Thyroid gland (tissue), 4 donors: ENCODE data around the gene ACADVL. TPM values are rescaled to one million over a fixed set of nuclear protein-coding genes. Genes with fewer than 3 reads are reported as not detected.
"Not testable (repeated sequence)": the region's sequence is repeated elsewhere in the genome, so short reads cannot be mapped to it uniquely, and the experiment has no call there.

Experiments
- DNase-seq, 2 donors: peaks; one replicate each; pipeline ENCODE4 v3.0.0-alpha.2; 2019
- H3K27ac ChIP-seq, 3 donors: fragments of 200-600 bp; sonication (generic); 1 replicate in 2 of 3; 2 replicates in 1 of 3; pipeline ENCODE4 v1.5.1; 2016 to 2019; ENCODE audit warnings: mild to moderate bottlenecking in 1 of 3, moderate library complexity in 1 of 3
- H3K27me3 ChIP-seq: fragments of 200-600 bp; sonication (generic); one replicate; pipeline ENCODE4 v1.5.1; 2019
- H3K36me3 ChIP-seq, 2 donors: fragments of 200-600 bp; sonication (generic); one replicate each; pipeline ENCODE4 v1.5.1; 2016 to 2019
- H3K4me1 ChIP-seq, 2 donors: fragments of 200-600 bp; sonication (generic); one replicate each; pipeline ENCODE4 v1.5.1; 2017 to 2019
- H3K4me3 ChIP-seq, 3 donors: fragments of 200-600 bp; sonication (generic); replicated peaks in 1 of 3; 1 replicate in 2 of 3; 2 replicates in 1 of 3; pipeline ENCODE4 v1.5.1; 2016; ENCODE audit warnings: mild to moderate bottlenecking in 1 of 3
- H3K9me3 ChIP-seq: fragments of 200-600 bp; sonication (generic); one replicate; pipeline ENCODE4 v1.5.1; 2017
- POLR2A ChIP-seq, 2 donors: fragments of 450-650 bp; IDR thresholded peaks; one replicate each; pipeline ENCODE4 v1.6.1; 2017; ENCODE audit warnings: antibody characterized with exemption in 2 of 2, mild to moderate bottlenecking in 2 of 2, moderate library complexity in 1 of 2
- WGBS, 2 donors: methylation state at CpG; one replicate each; pipeline ENCODE4 v1.1.5; 2017; 5-methylcytosine and 5-hydroxymethylcytosine counted together
- intact Hi-C: fragments of 100-400 bp; cut with DNase I; formaldehyde crosslinking; loops from one replicate; pipeline ENCODE4 v1.15.1; 2023
- total RNA-seq, 4 donors: library from RNA; depleted of rRNA; stranded (reverse); fragments of >200 nt; gene quantifications; one replicate each; pipeline ENCODE4 v1.2.3, GENCODE V29; 2016
- TF ChIP-seq, protein P1 (sequence below), 6 experiments: fragments of 200-600 bp in 3 of 6; fragments of 450-650 bp in 3 of 6; sonication (generic) in 3 of 6; IDR thresholded peaks; one replicate each; pipeline ENCODE4 v1.5.1; 2016 to 2019; ENCODE audit warnings: antibody characterized with exemption in 6 of 6, mild to moderate bottlenecking in 2 of 6, inconsistent platforms in 1 of 6, moderate library complexity in 1 of 6

Gene ACADVL
- total RNA-seq, 4 donors from 2014 or later: 581 to 1,743 (median 795) TPM

DNA sequence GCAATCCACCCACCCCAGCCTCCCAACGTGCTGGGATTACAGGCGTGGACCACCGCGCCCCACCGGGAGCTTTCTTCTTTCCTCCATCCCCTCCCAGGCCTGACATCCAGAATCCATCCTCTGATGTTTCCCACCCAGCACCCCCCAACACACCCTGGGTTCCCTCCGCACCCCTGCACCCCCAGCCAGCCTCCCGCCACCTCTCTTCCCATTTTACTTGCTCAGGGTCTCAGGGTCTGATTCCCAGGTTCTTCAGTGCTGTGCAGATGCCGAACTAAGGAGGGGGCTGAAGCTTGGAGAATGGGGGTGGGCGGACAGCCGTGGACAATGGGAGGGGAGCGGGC lies 40.8 kb upstream of the ACADVL start:
- Histone ChIP-seq H3K36me3 (no peaks in the 10 kb centered on the region), H3K27ac (no peak overlapping the region), H3K4me3 (no peak overlapping the region), H3K27me3 (no peaks in the 10 kb centered on the region), H3K4me1 (peaks cover 13 to 18% of the 10 kb centered on the region in 2 donors), H3K9me3 (no peaks in the 10 kb centered on the region)
- TF ChIP-seq POLR2A (IDR thresholded peaks at IDR 0.05): no peak
- TF ChIP-seq, protein P1, sequence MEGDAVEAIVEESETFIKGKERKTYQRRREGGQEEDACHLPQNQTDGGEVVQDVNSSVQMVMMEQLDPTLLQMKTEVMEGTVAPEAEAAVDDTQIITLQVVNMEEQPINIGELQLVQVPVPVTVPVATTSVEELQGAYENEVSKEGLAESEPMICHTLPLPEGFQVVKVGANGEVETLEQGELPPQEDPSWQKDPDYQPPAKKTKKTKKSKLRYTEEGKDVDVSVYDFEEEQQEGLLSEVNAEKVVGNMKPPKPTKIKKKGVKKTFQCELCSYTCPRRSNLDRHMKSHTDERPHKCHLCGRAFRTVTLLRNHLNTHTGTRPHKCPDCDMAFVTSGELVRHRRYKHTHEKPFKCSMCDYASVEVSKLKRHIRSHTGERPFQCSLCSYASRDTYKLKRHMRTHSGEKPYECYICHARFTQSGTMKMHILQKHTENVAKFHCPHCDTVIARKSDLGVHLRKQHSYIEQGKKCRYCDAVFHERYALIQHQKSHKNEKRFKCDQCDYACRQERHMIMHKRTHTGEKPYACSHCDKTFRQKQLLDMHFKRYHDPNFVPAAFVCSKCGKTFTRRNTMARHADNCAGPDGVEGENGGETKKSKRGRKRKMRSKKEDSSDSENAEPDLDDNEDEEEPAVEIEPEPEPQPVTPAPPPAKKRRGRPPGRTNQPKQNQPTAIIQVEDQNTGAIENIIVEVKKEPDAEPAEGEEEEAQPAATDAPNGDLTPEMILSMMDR (IDR thresholded peaks at IDR 0.05): no peak
- intact Hi-C loops: loop anchor here (5.0 kb wide), 1 partner anchor 127 kb away; no protein-coding TSS in a partner anchor
- DNase-seq: no peak
- WGBS, 2 donors: 76 to 77% methylated on average over 11 of the region's 11 CpGs

DNA sequence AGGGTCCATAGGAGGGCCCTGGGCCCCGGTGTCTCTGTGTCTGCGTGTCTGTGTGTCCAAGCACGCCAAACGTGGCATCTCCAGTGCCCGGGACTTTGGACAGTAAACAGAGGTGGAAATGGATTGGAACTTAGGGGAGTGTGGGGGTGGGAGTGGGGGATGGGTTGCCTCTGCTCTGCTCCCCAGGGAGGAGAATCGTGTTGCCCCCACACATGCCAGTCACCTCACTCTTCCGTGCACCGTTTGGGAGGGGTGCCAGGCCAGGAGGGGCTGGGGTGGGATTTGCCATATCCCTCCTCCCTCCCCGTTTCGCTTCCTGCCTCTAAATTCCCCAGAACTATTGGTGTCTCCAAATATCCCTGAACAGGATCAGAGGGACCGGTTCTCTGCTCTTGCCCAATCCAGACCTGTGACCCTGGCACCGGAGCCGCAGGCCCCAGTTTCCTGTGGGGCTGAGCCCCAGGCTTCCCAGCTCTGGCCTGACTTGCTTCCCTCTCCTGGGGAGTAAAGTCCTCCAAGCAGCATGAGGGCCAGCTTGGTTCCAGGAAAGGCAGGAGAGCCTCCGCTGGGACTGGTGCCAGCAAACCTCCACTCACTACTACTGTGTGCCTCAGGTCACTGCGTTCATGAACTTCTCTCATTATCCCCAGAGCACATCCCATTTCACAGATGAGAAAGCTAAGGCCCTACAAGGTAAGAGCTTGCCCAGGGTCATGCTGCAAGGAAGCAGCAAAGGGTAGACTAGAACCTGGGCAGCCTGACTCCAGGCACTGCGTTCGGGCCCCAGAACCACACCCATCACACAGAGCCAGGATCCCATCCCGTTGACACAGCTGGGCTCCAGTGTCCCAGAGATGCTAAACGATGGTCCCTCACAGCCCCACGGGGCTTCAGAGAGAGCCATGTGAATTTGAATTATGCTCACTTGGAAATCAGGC lies 40.2 kb upstream of the ACADVL start, which contains the start of gene ASGR1:
Gene ASGR1, minus strand, starts transcription at position 54 of the 938 bp plus-strand sequence. CDS start 807 bp downstream, outside the sequence.
- intact Hi-C loops: loop anchor here (5.0 kb wide), 1 partner anchor 127 kb away; no protein-coding TSS in a partner anchor
- WGBS, 2 donors: 57 to 59% methylated on average over 16 to 20 of the region's 20 CpGs
- no peak for TF ChIP-seq POLR2A (IDR thresholded peaks at IDR 0.05)
- TF ChIP-seq, protein P1 (IDR thresholded peaks at IDR 0.05): no peak
- Histone ChIP-seq H3K27me3 (no peaks in the 10 kb centered on the region), H3K4me1 (peaks cover 13 to 18% of the 10 kb centered on the region in 2 donors), H3K27ac (no peak within 1 kb of the TSS), H3K36me3 (no peaks in the 10 kb centered on the region), H3K4me3 (no peak within 1 kb of the TSS), H3K9me3 (no peaks in the 10 kb centered on the region)
- no peak for DNase-seq

DNA sequence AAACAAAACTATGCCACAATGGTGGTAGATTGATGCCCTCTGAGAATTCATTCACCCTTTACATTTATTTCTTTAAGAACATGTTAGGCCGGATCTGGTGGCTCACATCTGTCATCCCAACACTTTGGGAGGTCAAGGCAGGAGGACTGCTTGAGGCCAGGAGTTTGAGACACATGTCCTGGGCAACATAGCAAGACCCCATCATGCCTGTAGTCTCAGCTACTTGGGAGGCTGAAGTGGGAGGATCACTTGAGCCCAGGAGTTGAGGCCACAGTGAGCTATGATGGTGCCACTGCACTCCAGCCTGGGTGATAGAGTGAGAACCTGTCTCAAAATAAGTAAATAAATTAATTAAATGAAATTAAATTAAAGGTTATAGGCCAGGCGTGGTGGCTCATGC lies 37.6 kb upstream of the ACADVL start:
- 92 to 93% methylated on average over 2 of the region's 2 CpGs for WGBS, 2 donors
- H3K27me3 ChIP-seq, H3K36me3 ChIP-seq, intact Hi-C loops, H3K27ac ChIP-seq, H3K4me3 ChIP-seq, H3K9me3 ChIP-seq, DNase-seq: not testable (repeated sequence)
- H3K4me1 ChIP-seq: peaks cover 8 to 12% of the 10 kb centered on the region in 2 donors

DNA sequence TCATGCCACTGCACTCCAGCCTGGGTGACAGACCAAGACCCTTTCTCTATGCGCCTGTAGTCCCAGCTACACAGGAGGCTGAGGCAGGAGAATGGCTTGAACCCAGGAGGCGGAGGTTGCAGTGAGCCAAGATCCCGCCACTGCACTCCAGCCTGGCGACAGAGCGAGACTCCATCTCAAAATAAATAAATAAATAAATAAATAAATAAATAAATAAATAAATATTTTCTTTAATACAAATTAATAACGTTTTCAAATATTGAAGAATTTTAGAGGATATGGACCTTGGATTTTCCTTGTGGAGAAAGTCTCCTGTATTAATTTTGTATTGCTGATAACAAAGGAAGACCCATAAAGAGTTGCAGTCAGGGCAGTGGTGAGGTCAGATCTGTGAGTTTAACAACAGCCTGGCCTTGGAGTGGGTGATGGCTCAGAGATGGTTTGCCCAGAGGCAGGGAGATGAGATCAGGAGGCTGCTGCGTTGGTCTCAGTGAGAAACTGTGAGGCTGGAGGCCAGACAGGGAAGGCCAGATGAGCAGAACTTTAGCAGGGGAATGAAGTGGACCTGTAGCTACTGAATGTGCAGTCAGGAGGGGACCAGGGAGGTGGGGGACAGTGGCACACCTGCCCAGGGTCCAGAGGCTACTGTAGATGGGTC lies 36.2 kb upstream of the ACADVL start:
- TF ChIP-seq POLR2A (IDR thresholded peaks at IDR 0.05): no peak
- TF ChIP-seq, protein P1 (IDR thresholded peaks at IDR 0.05): no peak
- DNase-seq: no peak
- Histone ChIP-seq H3K4me3 (no peak overlapping the region), H3K27ac (no peak overlapping the region), H3K36me3 (no peaks in the 10 kb centered on the region), H3K9me3 (no peaks in the 10 kb centered on the region), H3K4me1 (no peaks in the 10 kb centered on the region), H3K27me3 (no peaks in the 10 kb centered on the region)
- intact Hi-C loops: no loop called here
- 87 to 88% methylated on average over 7 of the region's 7 CpGs for WGBS, 2 donors

DNA sequence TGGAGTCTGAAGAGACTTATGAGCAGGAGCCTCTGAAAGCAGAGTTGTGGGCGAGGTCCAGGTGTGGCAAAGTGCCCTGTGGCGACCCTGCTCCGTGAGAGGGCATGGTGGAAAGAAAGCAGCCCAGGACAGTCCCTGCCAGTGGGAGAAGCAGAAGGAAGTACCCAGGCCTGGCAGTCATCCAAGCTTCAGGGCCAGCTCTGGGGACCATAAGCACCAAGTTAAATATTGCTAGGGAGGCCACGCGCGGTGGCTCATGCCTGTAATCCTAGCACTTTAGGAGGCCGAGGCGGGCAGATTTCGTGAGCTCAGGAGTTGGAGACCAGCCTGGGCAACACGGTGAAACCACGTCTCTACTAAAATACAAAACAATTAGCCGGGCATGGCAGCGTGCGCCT lies 35.6 kb upstream of the ACADVL start:
- H3K27me3 ChIP-seq: no peaks in the 10 kb centered on the region
- TF ChIP-seq POLR2A (IDR thresholded peaks at IDR 0.05): no peak
- TF ChIP-seq, protein P1 (IDR thresholded peaks at IDR 0.05): no peak
- H3K9me3 ChIP-seq: no peaks in the 10 kb centered on the region
- no peaks in the 10 kb centered on the region for H3K4me1 ChIP-seq
- DNase-seq: peak; percentile 53 to 61
- H3K36me3 ChIP-seq: no peaks in the 10 kb centered on the region
- WGBS, 2 donors: 61 to 67% methylated on average over 14 of the region's 14 CpGs
- intact Hi-C loops: no loop called here
- no peak overlapping the region for H3K4me3 ChIP-seq
- H3K27ac ChIP-seq: no peak overlapping the region
